GM18870 (cell line): ENCODE data around the gene KCTD6.

Source experiments
- ATAC-seq: cut with Tn5 transposase; IDR thresholded peaks from one replicate; pipeline ENCODE4 v1.9.1; 2021; ENCODE audit warnings: moderate library complexity; ENCODE audit not compliant: unreplicated experiment

KCTD6 gene

DNA sequence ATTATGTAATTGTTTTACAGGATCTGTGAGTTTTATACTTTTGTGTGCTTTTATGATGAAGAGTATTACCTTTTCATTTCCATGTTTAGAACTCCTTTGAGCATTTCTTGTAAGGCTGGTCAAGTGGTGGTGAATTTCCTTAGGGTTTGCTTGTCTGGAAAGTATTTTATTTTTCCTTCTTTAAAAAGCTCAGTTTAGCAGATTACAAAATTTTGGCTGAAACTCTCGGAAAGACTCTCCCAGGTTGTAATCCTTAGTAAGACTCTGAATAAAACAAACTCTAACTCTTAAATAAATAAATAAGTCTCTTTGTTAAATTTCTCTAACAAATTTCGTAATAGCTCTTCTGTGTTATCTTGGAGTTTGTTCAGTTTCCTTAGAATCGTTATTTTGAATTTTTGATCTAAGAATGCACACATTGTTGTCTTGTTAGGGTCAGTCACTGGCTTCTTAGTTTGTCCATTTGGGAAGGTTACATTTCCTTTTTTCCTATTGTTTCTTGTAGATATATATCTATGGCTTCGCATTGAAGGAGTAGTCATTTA lies 59.8 kb downstream of the KCTD6 start:
- ATAC-seq: no peak
